HepG2 (cell line): Measurements from ENCODE around the gene CCDC124. TPM values are rescaled to one million over a fixed set of nuclear protein-coding genes. Genes with fewer than 3 reads are reported as not detected.

ENCODE experiments used
- ARNTL ChIP-seq: sonication (generic); formaldehyde crosslinking; IDR thresholded peaks from 2 replicates; pipeline ENCODE4 v1.4.0; 2020; ENCODE audit warnings: mild to moderate bottlenecking, missing genetic modification reagents
- CTCF ChIP-seq: sonication (generic); formaldehyde crosslinking; IDR thresholded peaks from 2 replicates; pipeline ENCODE4 v1.5.0; 2020; ENCODE audit warnings: mild to moderate bottlenecking, missing genetic modification reagents, moderate library complexity
- FOXO1 ChIP-seq: sonication (generic); formaldehyde crosslinking; IDR thresholded peaks from 2 replicates; pipeline ENCODE4 v1.4.0; 2020; ENCODE audit warnings: missing genetic modification reagents
- KAT7 ChIP-seq: IDR thresholded peaks from 2 replicates; pipeline ENCODE4 v1.6.1; 2018; ENCODE audit warnings: borderline replicate concordance, missing compliant biosample characterization
- KDM5A ChIP-seq: fragments of 200-600 bp; sonication (generic); IDR thresholded peaks from 2 replicates; pipeline ENCODE4 v1.7.0; 2018; ENCODE audit warnings: antibody characterized with exemption, mild to moderate bottlenecking, low read length, borderline replicate concordance
- KMT2B ChIP-seq: IDR thresholded peaks from 2 replicates; pipeline ENCODE4 v1.6.1; 2016; ENCODE audit warnings: missing genetic modification reagents, missing compliant biosample characterization
- MZF1 ChIP-seq: sonication (generic); formaldehyde crosslinking; IDR thresholded peaks from 2 replicates; pipeline ENCODE4 v1.8.1; 2023; ENCODE audit warnings: mild to moderate bottlenecking, missing genetic modification reagents, borderline replicate concordance
- PPARG ChIP-seq: conservative IDR thresholded peaks from 2 replicates; pipeline ENCODE4 v1.6.1; 2016; ENCODE audit warnings: missing biosample characterization, missing genetic modification reagents
- SCMH1 ChIP-seq: sonication (generic); formaldehyde crosslinking; IDR thresholded peaks from 2 replicates; pipeline ENCODE4 v1.9.0; 2021; ENCODE audit warnings: missing genetic modification reagents, mild to moderate bottlenecking, borderline replicate concordance
- SIN3B ChIP-seq: fragments of 150-350 bp; IDR thresholded peaks from 2 replicates; pipeline ENCODE4 v1.6.1; 2014; ENCODE audit warnings: low read length
- TFAP4 ChIP-seq: sonication (generic); IDR thresholded peaks from 2 replicates; pipeline ENCODE4 v1.6.1; 2016; ENCODE audit warnings: low read depth, borderline replicate concordance
- ZBTB38 ChIP-seq: sonication (generic); formaldehyde crosslinking; IDR thresholded peaks from 2 replicates; pipeline ENCODE4 v1.5.1; 2020; ENCODE audit warnings: mild to moderate bottlenecking, missing genetic modification reagents
- ZBTB8A ChIP-seq: sonication (generic); formaldehyde crosslinking; IDR thresholded peaks from 2 replicates; pipeline ENCODE4 v1.4.0; 2020; ENCODE audit warnings: mild to moderate bottlenecking, low read depth, missing genetic modification reagents, borderline replicate concordance
- ZFP90 ChIP-seq: sonication (generic); formaldehyde crosslinking; IDR thresholded peaks from 2 replicates; pipeline ENCODE4 v1.8.0; 2022; ENCODE audit warnings: missing genetic modification reagents, mild to moderate bottlenecking, inconsistent platforms, borderline replicate concordance
- ZFX ChIP-seq: sonication (generic); formaldehyde crosslinking; IDR thresholded peaks from 2 replicates; pipeline ENCODE4 v1.4.0; 2020; ENCODE audit warnings: mild to moderate bottlenecking, low read depth, missing genetic modification reagents, moderate library complexity
- ZKSCAN1 ChIP-seq: fragments of 150-350 bp; IDR thresholded peaks from 2 replicates; pipeline ENCODE4 v1.6.1; 2014; ENCODE audit warnings: low read length
- ZNF263 ChIP-seq: sonication (generic); formaldehyde crosslinking; IDR thresholded peaks from 2 replicates; pipeline ENCODE4 v1.4.0; 2020; ENCODE audit warnings: missing genetic modification reagents
- ZNF343 ChIP-seq: sonication (generic); formaldehyde crosslinking; IDR thresholded peaks from 2 replicates; pipeline ENCODE4 v1.4.0; 2020; ENCODE audit warnings: mild to moderate bottlenecking, missing genetic modification reagents
- ZNF564 ChIP-seq: sonication (generic); formaldehyde crosslinking; IDR thresholded peaks from 2 replicates; pipeline ENCODE4 v1.8.1; 2023; ENCODE audit warnings: mild to moderate bottlenecking, missing genetic modification reagents
- ZNF616 ChIP-seq: sonication (generic); formaldehyde crosslinking; IDR thresholded peaks from 2 replicates; pipeline ENCODE4 v1.5.0; 2020; ENCODE audit warnings: low read depth, mild to moderate bottlenecking, missing genetic modification reagents
- ZNF674 ChIP-seq: sonication (generic); formaldehyde crosslinking; IDR thresholded peaks from 2 replicates; pipeline ENCODE4 v1.5.0; 2020; ENCODE audit warnings: low read depth, mild to moderate bottlenecking, missing genetic modification reagents
- ZNF687 ChIP-seq: sonication (generic); formaldehyde crosslinking; IDR thresholded peaks from 2 replicates; pipeline ENCODE4 v1.5.1; 2020; ENCODE audit warnings: mild to moderate bottlenecking, missing genetic modification reagents, moderate library complexity
- ZNF816 ChIP-seq: sonication (generic); formaldehyde crosslinking; IDR thresholded peaks from 2 replicates; pipeline ENCODE4 v1.8.0; 2022; ENCODE audit warnings: missing genetic modification reagents, mild to moderate bottlenecking, borderline replicate concordance
- ZNF841 ChIP-seq: sonication (generic); formaldehyde crosslinking; IDR thresholded peaks from 2 replicates; pipeline ENCODE4 v1.8.1; 2023; ENCODE audit warnings: missing genetic modification reagents, borderline replicate concordance
- polyA plus RNA-seq, 8 experiments: library from polyadenylated mRNA; depleted of rRNA in 3 of 8; stranded (reverse) in 7 of 8; unstranded in 1 of 8; fragments of >200 nt; fragmentation: Illumina TruSeq in 4 of 8; extraction: Trizol in 4 of 8; gene quantifications; 2 replicates each; pipeline versions ENCODE4 v1.2.1 to v1.2.3, GENCODE V29; 2011 to 2016; ENCODE audit warnings: low read depth in 4 of 8, missing spikeins in 1 of 8, mixed read lengths in 1 of 8; ENCODE audit not compliant: insufficient read depth in 1 of 8
- total RNA-seq, 5 experiments: library from RNA; depleted of rRNA; stranded (reverse); fragments of >200 nt; fragmentation: Illumina TruSeq; extraction: Trizol; gene quantifications; 2 replicates each; pipeline ENCODE4 v1.2.3, GENCODE V29; 2016; ENCODE audit warnings: low read depth in 1 of 5

Gene CCDC124
- total and polyA plus RNA-seq, 2 of the 13 experiments (the other 11 are each of a cell fraction or from before 2014, with no cell fraction given): 14.9 to 20.3 TPM

GRCh38 chr19:17932485-17933338, at the start of gene CCDC124 (continued):
- TF ChIP-seq CTCF (CRISPR knock-in tag): peak; percentile 97
- no peak for TF ChIP-seq TFAP4
- peak; percentile 80; the same call in 1 of the 2 replicates for TF ChIP-seq ARNTL (CRISPR knock-in tag)
- no peak; the same call in 1 of the 2 replicates for TF ChIP-seq ZBTB38 (CRISPR knock-in tag)
- no peak for TF ChIP-seq SCMH1 (CRISPR knock-in tag)
- no peak for TF ChIP-seq ZBTB8A (CRISPR knock-in tag)
- peak; percentile 76 for TF ChIP-seq ZFX (CRISPR knock-in tag)
- TF ChIP-seq ZNF564: no peak; the same call in 1 of the 2 replicates
- TF ChIP-seq KDM5A: peak; percentile 93
- no peak for TF ChIP-seq ZNF343 (CRISPR knock-in tag)
- TF ChIP-seq ZNF616 (CRISPR knock-in tag): no peak; the same call in 1 of the 2 replicates
- TF ChIP-seq ZNF816 (CRISPR knock-in tag): no peak
- TF ChIP-seq KAT7 (CRISPR knock-in tag): peak; percentile 88
- no peak for TF ChIP-seq ZNF841 (CRISPR knock-in tag)
- TF ChIP-seq ZKSCAN1: no peak
- 0 out of 2 replicates have a peak, but pooled peaks have one; percentile 20 for TF ChIP-seq PPARG (CRISPR knock-in tag)
- no peak for TF ChIP-seq FOXO1 (CRISPR knock-in tag)
- TF ChIP-seq ZNF263 (CRISPR knock-in tag): no peak
- TF ChIP-seq KMT2B: peak; percentile 58; the same call in 1 of the 2 replicates
- peak; percentile 36; the same call in 1 of the 2 replicates for TF ChIP-seq ZFP90
- TF ChIP-seq ZNF674 (CRISPR knock-in tag): 0 out of 2 replicates have a peak, but pooled peaks have one; percentile 56
- no peak for TF ChIP-seq MZF1
- peak; percentile 85 for TF ChIP-seq ZNF687 (CRISPR knock-in tag)
- TF ChIP-seq SIN3B: no peak; the same call in 1 of the 2 replicates
